Activated T-cell treated with anti-CD3 and anti-CD28 coated beads, Interleukin-2, amount 50 U/mL, for 72 hours (primary cell): ENCODE data around the gene OR52K2. TPM values are rescaled to one million over a fixed set of nuclear protein-coding genes. Genes with fewer than 3 reads are reported as not detected.
A peak's percentile ranks its signal among the peaks of the same experiment; 100 is the strongest.
"Not testable (repeated sequence)": the region's sequence is repeated elsewhere in the genome, so short reads cannot be mapped to it uniquely, and the experiment has no call there.

Source experiments
- ATAC-seq, 2 donors: fragments of 150-1000 bp; cut with Tn5 transposase; replicated peaks in 1 of 2; 2 replicates each; pipeline ENCODE4 v1.10.0; 2021; ENCODE audit warnings: moderate library complexity in 2 of 2, mild to moderate bottlenecking in 1 of 2
- DNase-seq, 2 donors: peaks; one replicate each; pipeline ENCODE4 v3.0.0; 2021 to 2022; ENCODE audit warnings: mixed read lengths in 1 of 2
- H3K27ac Mint-ChIP-seq: one replicate; pipeline ENCODE4 v1.8.0; 2022; ENCODE audit warnings: mild to moderate bottlenecking, moderate library complexity, mixed read lengths
- H3K27me3 Mint-ChIP-seq: one replicate; pipeline ENCODE4 v1.8.0; 2022; ENCODE audit warnings: low read depth, mixed read lengths
- H3K36me3 Mint-ChIP-seq, 2 donors: one replicate each; pipeline ENCODE4 v1.8.0; 2022; ENCODE audit warnings: mixed read lengths in 2 of 2, mild to moderate bottlenecking in 1 of 2; ENCODE audit not compliant: insufficient read depth in 2 of 2
- H3K4me1 Mint-ChIP-seq: one replicate; pipeline ENCODE4 v1.8.0; 2022; ENCODE audit warnings: low read depth, mixed read lengths
- H3K4me3 Mint-ChIP-seq, 2 donors: one replicate each; pipeline ENCODE4 v1.8.0; 2022; ENCODE audit warnings: mild to moderate bottlenecking in 2 of 2, mixed read lengths in 2 of 2, moderate library complexity in 2 of 2
- H3K9me3 Mint-ChIP-seq, 2 donors: one replicate each; pipeline ENCODE4 v1.8.0; 2022; ENCODE audit warnings: mixed read lengths in 2 of 2
- total RNA-seq, 2 donors: library from RNA; stranded (reverse); gene quantifications; one replicate each; pipeline ENCODE4 v1.2.3, GENCODE V29; 2022

The OR52K2 gene
- total RNA-seq: not detected

GRCh38 chr11:4448995-4449394, at the start of gene OR52K2:
Gene OR52K2 (plus strand): TSS chr11:4449295. CDS start chr11:4449340, 45 bp downstream.
- no peaks in the 10 kb centered on the region for H3K27me3 Mint-ChIP-seq
- ATAC-seq (no peak), DNase-seq (no peak)
- no peak within 1 kb of the TSS for H3K27ac Mint-ChIP-seq
- H3K4me1 Mint-ChIP-seq: no peaks in the 10 kb centered on the region
- no peak within 1 kb of the TSS for H3K4me3 Mint-ChIP-seq
- no peaks in the 10 kb centered on the region for H3K9me3 Mint-ChIP-seq
- H3K36me3 Mint-ChIP-seq: no peaks in the 10 kb centered on the region

GRCh38 chr11:4406206-4406605, 42.9 kb upstream of the OR52K2 start:
- not testable (repeated sequence) for H3K9me3 Mint-ChIP-seq, DNase-seq, ATAC-seq, H3K27ac Mint-ChIP-seq, H3K4me1 Mint-ChIP-seq, H3K4me3 Mint-ChIP-seq, H3K36me3 Mint-ChIP-seq
- H3K27me3 Mint-ChIP-seq: peaks cover 25% of the 10 kb centered on the region

- H3K4me1 Mint-ChIP-seq: no peaks in the 10 kb centered on the region
- ATAC-seq: no peak
- no peaks in the 10 kb centered on the region for H3K36me3 Mint-ChIP-seq
- DNase-seq: no peak
- peak overlapping the region; percentile 76 for H3K27ac Mint-ChIP-seq
- peaks cover 18% of the 10 kb centered on the region for H3K27me3 Mint-ChIP-seq
- no peaks in the 10 kb centered on the region for H3K9me3 Mint-ChIP-seq
- no peak overlapping the region for H3K4me3 Mint-ChIP-seq
These were observed 32.8 kb upstream of the OR52K2 start for GRCh38 chr11:4416306-4416705.

- H3K4me3 Mint-ChIP-seq: no peak overlapping the region
- no peaks in the 10 kb centered on the region for H3K9me3 Mint-ChIP-seq
- peaks cover 18% of the 10 kb centered on the region for H3K27me3 Mint-ChIP-seq
- DNase-seq (no peak), ATAC-seq (no peak)
- H3K36me3 Mint-ChIP-seq: no peaks in the 10 kb centered on the region
- H3K27ac Mint-ChIP-seq: peak overlapping the region; percentile 76
- no peaks in the 10 kb centered on the region for H3K4me1 Mint-ChIP-seq
These were observed 32.3 kb upstream of the OR52K2 start for GRCh38 chr11:4416816-4417215.

GRCh38 chr11:4418403-4418802, 30.7 kb upstream of the OR52K2 start:
- DNase-seq (no peak), ATAC-seq (no peak)
- H3K36me3 Mint-ChIP-seq: no peaks in the 10 kb centered on the region
- no peak overlapping the region for H3K27ac Mint-ChIP-seq
- H3K27me3 Mint-ChIP-seq: peaks cover 18% of the 10 kb centered on the region
- H3K4me3 Mint-ChIP-seq: no peak overlapping the region
- H3K4me1 Mint-ChIP-seq: no peaks in the 10 kb centered on the region
- no peaks in the 10 kb centered on the region for H3K9me3 Mint-ChIP-seq

GRCh38 chr11:4430051-4430450, 19.0 kb upstream of the OR52K2 start:
- Mint-ChIP-seq H3K27me3 (peaks cover 9% of the 10 kb centered on the region), H3K9me3 (no peaks in the 10 kb centered on the region), H3K4me3 (no peak overlapping the region), H3K27ac (no peak overlapping the region), H3K4me1 (no peaks in the 10 kb centered on the region), H3K36me3 (no peaks in the 10 kb centered on the region)
- no peak for DNase-seq
- no peak for ATAC-seq

GRCh38 chr11:4433856-4434255, 15.2 kb upstream of the OR52K2 start:
- no peak for DNase-seq
- H3K27ac Mint-ChIP-seq: no peak overlapping the region
- no peak overlapping the region for H3K4me3 Mint-ChIP-seq
- H3K27me3 Mint-ChIP-seq: peaks cover 9% of the 10 kb centered on the region
- no peak for ATAC-seq
- H3K36me3 Mint-ChIP-seq: no peaks in the 10 kb centered on the region
- no peaks in the 10 kb centered on the region for H3K4me1 Mint-ChIP-seq
- peaks cover 0 to 2% of the 10 kb centered on the region in 2 donors for H3K9me3 Mint-ChIP-seq

GRCh38 chr11:4436411-4436810, 12.7 kb upstream of the OR52K2 start:
- Mint-ChIP-seq H3K4me1 (no peaks in the 10 kb centered on the region), H3K9me3 (peaks cover 2% of the 10 kb centered on the region in 2 donors), H3K4me3 (no peak overlapping the region), H3K27ac (no peak overlapping the region), H3K27me3 (peaks cover 9% of the 10 kb centered on the region), H3K36me3 (peaks cover 0 to 2% of the 10 kb centered on the region in 2 donors)
- ATAC-seq (no peak), DNase-seq (no peak)

GRCh38 chr11:4441515-4441914, 7.6 kb upstream of the OR52K2 start:
- no peak overlapping the region for H3K4me3 Mint-ChIP-seq
- DNase-seq (no peak), ATAC-seq (no peak)
- H3K4me1 Mint-ChIP-seq: no peaks in the 10 kb centered on the region
- peaks cover 0 to 2% of the 10 kb centered on the region in 2 donors for H3K36me3 Mint-ChIP-seq
- H3K9me3 Mint-ChIP-seq: peaks cover 2% of the 10 kb centered on the region in 2 donors
- H3K27ac Mint-ChIP-seq: no peak overlapping the region
- no peaks in the 10 kb centered on the region for H3K27me3 Mint-ChIP-seq

GRCh38 chr11:4443232-4443891, 5.7 kb upstream of the OR52K2 start:
- no peaks in the 10 kb centered on the region for H3K27me3 Mint-ChIP-seq
- H3K4me3 Mint-ChIP-seq: no peak overlapping the region

GRCh38 chr11:4453118-4453517, 4.0 kb downstream of the OR52K2 start:
- peaks cover 0 to 1% of the 10 kb centered on the region in 2 donors for H3K36me3 Mint-ChIP-seq
- no peaks in the 10 kb centered on the region for H3K27me3 Mint-ChIP-seq
- no peak overlapping the region for H3K4me3 Mint-ChIP-seq
- H3K9me3 Mint-ChIP-seq: peaks cover 0 to 1% of the 10 kb centered on the region in 2 donors
- no peaks in the 10 kb centered on the region for H3K4me1 Mint-ChIP-seq
- no peak overlapping the region for H3K27ac Mint-ChIP-seq
- no peak for ATAC-seq
- DNase-seq: no peak

More at GRCh38 chr11:4443232-4443891, 5.7 kb upstream of the OR52K2 start:
- ATAC-seq (no peak), DNase-seq (no peak)
- H3K9me3 Mint-ChIP-seq: peaks cover 2% of the 10 kb centered on the region in 2 donors
- peaks cover 0 to 2% of the 10 kb centered on the region in 2 donors for H3K36me3 Mint-ChIP-seq
- no peaks in the 10 kb centered on the region for H3K4me1 Mint-ChIP-seq
- H3K27ac Mint-ChIP-seq: no peak overlapping the region

- H3K4me3 Mint-ChIP-seq: no peak overlapping the region
- peaks cover 0 to 1% of the 10 kb centered on the region in 2 donors for H3K9me3 Mint-ChIP-seq
- H3K4me1 Mint-ChIP-seq: no peaks in the 10 kb centered on the region
- DNase-seq: no peak
- no peak overlapping the region for H3K27ac Mint-ChIP-seq
- ATAC-seq: no peak
- no peaks in the 10 kb centered on the region for H3K27me3 Mint-ChIP-seq
- peaks cover 0 to 1% of the 10 kb centered on the region in 2 donors for H3K36me3 Mint-ChIP-seq
These were observed 4.9 kb downstream of the OR52K2 start for GRCh38 chr11:4454021-4454420.

- no peaks in the 10 kb centered on the region for H3K4me1 Mint-ChIP-seq
- peaks cover 0 to 1% of the 10 kb centered on the region in 2 donors for H3K9me3 Mint-ChIP-seq
- H3K4me3 Mint-ChIP-seq: no peak overlapping the region
- H3K27ac Mint-ChIP-seq: no peak overlapping the region
- no peaks in the 10 kb centered on the region for H3K27me3 Mint-ChIP-seq
- peaks cover 0 to 1% of the 10 kb centered on the region in 2 donors for H3K36me3 Mint-ChIP-seq
- ATAC-seq (no peak), DNase-seq (no peak)
These were observed 6.3 kb downstream of the OR52K2 start for GRCh38 chr11:4455419-4455818.

GRCh38 chr11:4459500-4459899, 10.4 kb downstream of the OR52K2 start:
- Mint-ChIP-seq H3K4me1 (no peaks in the 10 kb centered on the region), H3K36me3 (peaks cover 2 to 4% of the 10 kb centered on the region in 2 donors), H3K27ac (no peak overlapping the region), H3K9me3 (peaks cover 3 to 7% of the 10 kb centered on the region in 2 donors), H3K27me3 (peaks cover 7% of the 10 kb centered on the region), H3K4me3 (no peak overlapping the region)
- DNase-seq (no peak), ATAC-seq (no peak)
